Muscle layer of colon (tissue), 2 donors: ENCODE measurements around the gene TFIP11.
"Not testable (repeated sequence)": the region's sequence is repeated elsewhere in the genome, so short reads cannot be mapped to it uniquely, and the experiment has no call there.

Experiments used
- H3K27ac ChIP-seq: one replicate; pipeline ENCODE4 v1.7.0; 2013; ENCODE audit warnings: low read depth, mild to moderate bottlenecking, low read length, moderate library complexity
- H3K27me3 ChIP-seq, 2 donors: one replicate each; pipeline ENCODE4 v1.7.0; 2013; ENCODE audit warnings: low read length in 2 of 2, mild to moderate bottlenecking in 2 of 2; ENCODE audit not compliant: insufficient read depth in 2 of 2, control insufficient read depth in 1 of 2
- H3K36me3 ChIP-seq: one replicate; pipeline ENCODE4 v1.7.0; 2013; ENCODE audit warnings: mild to moderate bottlenecking, low read length; ENCODE audit not compliant: insufficient read depth
- H3K4me1 ChIP-seq: one replicate; pipeline ENCODE4 v1.7.0; 2013; ENCODE audit warnings: mild to moderate bottlenecking, low read length; ENCODE audit not compliant: insufficient read depth
- H3K4me3 ChIP-seq, 2 donors: one replicate each; pipeline ENCODE4 v1.7.0; 2013; ENCODE audit warnings: low read length in 2 of 2, low read depth in 1 of 2, mild to moderate bottlenecking in 1 of 2, moderate library complexity in 1 of 2
- H3K9ac ChIP-seq: one replicate; pipeline ENCODE4 v1.7.0; 2013; ENCODE audit warnings: low read length
- H3K9me3 ChIP-seq: one replicate; pipeline ENCODE4 v1.7.0; 2013; ENCODE audit warnings: mild to moderate bottlenecking, low read length
- donor health status: abdominal sarcoma.
- donor health status: Adenocarcinoma of cecum.

Gene TFIP11

DNA sequence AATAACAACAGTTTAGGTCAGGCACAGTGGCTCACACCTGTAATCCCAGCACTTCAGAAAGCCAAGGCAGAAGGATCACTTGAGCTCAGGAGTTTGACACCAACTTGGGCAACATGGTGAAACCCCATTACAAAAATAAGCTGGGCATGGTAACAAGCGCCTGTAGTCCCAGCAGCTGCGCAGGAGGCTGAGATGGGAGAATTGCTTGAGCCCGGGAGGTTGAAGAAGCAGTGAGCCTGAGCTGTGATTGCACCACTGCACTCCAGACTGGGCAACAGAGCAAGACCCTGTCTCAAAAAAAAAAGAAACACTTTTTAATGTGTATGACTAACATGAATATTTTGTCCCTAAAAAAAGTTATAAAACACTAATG is 24.5 kb upstream of the TFIP11 start:
- Histone ChIP-seq H3K27ac (no peak overlapping the region), H3K36me3 (peaks cover 4% of the 10 kb centered on the region), H3K4me1 (no peaks in the 10 kb centered on the region), H3K27me3 (no peaks in the 10 kb centered on the region), H3K9ac (no peak overlapping the region), H3K4me3 (no peak overlapping the region), H3K9me3 (no peaks in the 10 kb centered on the region)

DNA sequence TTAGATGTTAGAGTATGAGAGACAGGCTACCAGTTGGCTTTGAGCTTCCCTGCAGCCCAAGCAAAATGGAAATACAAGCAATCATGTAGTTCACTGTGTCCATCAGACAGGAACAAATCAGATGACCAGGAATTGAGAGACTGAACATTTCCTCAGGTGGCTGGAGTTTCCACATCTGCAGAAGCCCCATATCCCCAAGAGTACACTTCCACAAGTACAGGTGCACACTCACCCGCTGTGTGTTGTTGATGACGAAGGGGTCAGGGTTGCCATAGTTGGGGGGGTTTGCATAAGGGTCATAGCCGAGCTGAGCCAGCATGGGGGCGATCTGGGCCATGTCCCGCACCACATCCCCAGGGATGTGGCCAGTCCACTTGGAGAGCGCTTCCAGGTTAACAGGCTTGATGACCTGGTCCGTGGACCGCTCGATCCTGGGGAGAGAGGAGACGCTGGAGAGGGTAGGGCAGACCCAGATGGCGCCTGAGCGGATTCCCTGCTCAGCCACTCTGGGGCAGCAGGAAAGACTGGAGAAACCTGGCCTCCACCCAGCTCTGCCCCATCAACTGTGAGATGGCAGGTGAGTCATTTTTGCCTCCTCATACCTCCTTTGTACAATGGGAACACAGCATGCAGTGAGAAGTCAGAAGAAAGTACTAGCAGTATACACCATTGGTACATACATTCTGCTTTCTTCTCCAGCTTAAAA is 23.9 kb upstream of the TFIP11 start:
- H3K27me3 ChIP-seq = no peaks in the 10 kb centered on the region
- H3K4me3 ChIP-seq = no peak overlapping the region
- H3K4me1 ChIP-seq = no peaks in the 10 kb centered on the region
- H3K9me3 ChIP-seq = no peaks in the 10 kb centered on the region
- H3K27ac ChIP-seq = no peak overlapping the region
- peaks cover 4% of the 10 kb centered on the region for H3K36me3 ChIP-seq
- no peak overlapping the region for H3K9ac ChIP-seq

DNA sequence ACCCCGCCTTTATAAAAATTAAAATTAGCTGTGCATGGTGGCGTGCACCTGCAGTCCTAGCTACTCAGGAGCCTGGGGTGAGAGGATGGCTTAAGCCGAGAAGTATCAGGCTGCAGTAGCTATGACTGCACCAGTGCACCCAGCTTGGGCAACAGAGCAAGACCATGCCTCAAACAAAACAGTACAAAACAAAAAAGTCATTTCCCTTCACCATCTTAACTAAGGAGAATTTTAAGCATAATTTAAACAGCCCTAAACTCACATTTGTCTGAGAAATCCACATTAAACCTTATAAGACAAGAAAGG is 23.3 kb upstream of the TFIP11 start:
- H3K9me3 ChIP-seq = no peaks in the 10 kb centered on the region
- H3K36me3 ChIP-seq = peaks cover 4% of the 10 kb centered on the region
- H3K27ac ChIP-seq = no peak overlapping the region
- no peak overlapping the region for H3K9ac ChIP-seq
- H3K4me1 ChIP-seq = no peaks in the 10 kb centered on the region
- H3K27me3 ChIP-seq = no peaks in the 10 kb centered on the region
- H3K4me3 ChIP-seq = no peak overlapping the region

DNA sequence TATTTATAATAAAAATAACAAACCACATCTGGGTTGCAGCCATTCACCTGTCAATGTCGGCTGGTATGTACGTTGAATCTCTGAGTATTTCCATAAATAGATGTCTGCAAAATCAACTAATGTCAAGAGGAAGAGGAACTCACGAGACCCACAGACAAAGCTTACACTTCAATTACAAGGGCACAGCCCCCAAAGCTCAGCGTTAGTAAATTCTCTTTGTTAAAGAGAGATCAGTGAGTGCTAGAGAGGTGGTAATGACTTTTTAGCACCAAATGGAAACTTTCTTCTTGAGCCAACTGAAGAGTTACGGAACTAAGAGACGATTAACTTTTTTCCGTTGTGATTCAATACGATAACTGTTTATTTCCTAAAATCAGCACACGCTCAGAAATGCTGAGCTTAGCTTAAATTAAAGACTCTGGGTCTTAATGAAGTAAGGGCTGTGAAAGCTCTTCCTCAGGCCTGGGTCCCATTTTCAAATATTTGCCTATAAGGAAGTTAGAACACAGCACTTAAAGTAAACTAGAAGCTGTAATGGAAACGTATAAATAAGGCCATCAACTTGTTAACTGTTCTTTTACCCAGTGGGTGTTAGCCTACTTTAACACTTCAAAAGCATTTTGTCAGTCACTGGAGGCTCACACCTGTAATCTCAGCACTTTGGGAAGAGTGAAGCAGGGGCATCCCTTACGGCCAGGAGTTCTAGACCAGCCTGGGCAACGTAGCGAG is 22.8 kb upstream of the TFIP11 start:
- Histone ChIP-seq H3K9ac (no peak overlapping the region), H3K4me3 (no peak overlapping the region), H3K36me3 (peaks cover 4% of the 10 kb centered on the region), H3K27me3 (no peaks in the 10 kb centered on the region), H3K4me1 (no peaks in the 10 kb centered on the region), H3K27ac (no peak overlapping the region), H3K9me3 (no peaks in the 10 kb centered on the region)

DNA sequence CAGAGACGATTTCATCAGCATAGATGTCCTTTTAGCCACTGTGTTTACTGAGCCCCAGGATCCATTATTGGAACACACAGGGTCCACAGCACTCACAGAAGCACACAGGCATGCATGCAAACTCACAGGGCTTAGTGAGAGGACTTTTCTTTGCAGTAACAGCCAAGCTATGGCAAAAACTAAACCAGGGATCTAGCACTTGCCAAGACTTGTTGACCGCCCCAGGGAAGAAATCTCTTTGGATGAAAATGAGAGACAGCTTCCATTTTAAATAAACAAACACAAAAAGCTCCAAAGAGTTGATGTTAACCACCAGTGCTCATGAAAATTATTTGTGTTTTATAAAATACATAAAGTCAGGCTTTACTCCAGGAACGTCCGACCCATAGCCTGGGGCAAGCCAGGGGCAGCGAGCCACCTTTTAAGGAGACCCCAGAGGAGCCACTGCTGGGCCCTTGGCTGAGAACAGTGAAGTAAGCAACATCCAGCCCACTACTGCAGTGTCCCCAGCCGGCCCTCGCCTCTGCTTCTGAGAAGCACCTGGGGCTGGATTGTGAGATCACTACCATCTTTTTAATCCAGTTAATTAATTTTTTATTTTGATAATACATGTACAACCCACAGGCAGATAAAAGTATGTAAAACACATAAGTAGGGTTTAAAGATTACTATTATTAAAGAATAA is 22.0 kb upstream of the TFIP11 start:
- Histone ChIP-seq H3K4me1 (no peaks in the 10 kb centered on the region), H3K36me3 (peaks cover 4% of the 10 kb centered on the region), H3K9me3 (no peaks in the 10 kb centered on the region), H3K27me3 (no peaks in the 10 kb centered on the region), H3K4me3 (no peak overlapping the region), H3K27ac (no peak overlapping the region), H3K9ac (no peak overlapping the region)

DNA sequence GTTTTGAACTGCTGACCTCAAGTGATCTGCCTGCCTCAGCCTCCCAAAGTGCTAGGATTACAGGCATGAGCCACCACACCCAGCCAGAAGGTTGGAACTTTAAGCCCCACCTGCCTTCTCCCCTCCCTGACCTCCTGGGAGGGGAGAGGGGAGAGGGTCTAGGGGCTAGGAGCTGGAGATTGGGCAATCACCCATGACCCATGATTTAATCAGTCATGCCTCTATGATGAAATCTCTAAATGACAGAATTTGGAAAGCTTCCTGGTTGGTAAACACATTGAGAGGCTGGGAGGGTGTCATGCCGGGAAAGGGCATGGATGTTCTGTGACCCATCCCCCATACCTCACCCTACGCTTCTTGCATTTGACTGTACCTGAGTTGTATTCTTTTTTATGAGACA is 17.1 kb upstream of the TFIP11 start:
- H3K4me1 ChIP-seq = no peaks in the 10 kb centered on the region
- H3K9me3 ChIP-seq = no peaks in the 10 kb centered on the region
- H3K9ac ChIP-seq = no peak overlapping the region
- H3K27me3 ChIP-seq = no peaks in the 10 kb centered on the region
- H3K27ac ChIP-seq = no peak overlapping the region
- no peak overlapping the region for H3K4me3 ChIP-seq
- H3K36me3 ChIP-seq = peaks cover 4% of the 10 kb centered on the region

DNA sequence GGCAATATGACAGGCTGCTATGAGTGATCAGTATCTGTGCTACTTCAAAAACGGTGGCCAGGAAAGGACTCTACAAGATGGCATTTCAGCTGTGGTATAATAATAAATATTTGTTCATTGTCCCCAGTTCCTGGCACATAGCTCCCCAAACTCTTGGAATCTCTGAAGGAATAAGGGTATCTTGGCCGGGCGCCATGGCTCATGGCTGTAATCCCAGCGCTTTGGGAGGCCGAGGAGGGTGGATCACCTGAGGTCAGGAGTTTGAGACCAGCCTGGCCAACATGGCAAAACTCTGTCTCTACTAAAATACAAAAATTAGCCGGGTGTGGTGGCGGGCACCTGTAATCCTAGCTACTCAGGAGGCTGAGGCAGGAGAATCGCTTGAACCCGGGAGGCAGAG is 16.2 kb upstream of the TFIP11 start:
- not testable (repeated sequence) for H3K9me3 ChIP-seq, H3K4me3 ChIP-seq, H3K27me3 ChIP-seq, H3K36me3 ChIP-seq, H3K9ac ChIP-seq, H3K27ac ChIP-seq, H3K4me1 ChIP-seq

DNA sequence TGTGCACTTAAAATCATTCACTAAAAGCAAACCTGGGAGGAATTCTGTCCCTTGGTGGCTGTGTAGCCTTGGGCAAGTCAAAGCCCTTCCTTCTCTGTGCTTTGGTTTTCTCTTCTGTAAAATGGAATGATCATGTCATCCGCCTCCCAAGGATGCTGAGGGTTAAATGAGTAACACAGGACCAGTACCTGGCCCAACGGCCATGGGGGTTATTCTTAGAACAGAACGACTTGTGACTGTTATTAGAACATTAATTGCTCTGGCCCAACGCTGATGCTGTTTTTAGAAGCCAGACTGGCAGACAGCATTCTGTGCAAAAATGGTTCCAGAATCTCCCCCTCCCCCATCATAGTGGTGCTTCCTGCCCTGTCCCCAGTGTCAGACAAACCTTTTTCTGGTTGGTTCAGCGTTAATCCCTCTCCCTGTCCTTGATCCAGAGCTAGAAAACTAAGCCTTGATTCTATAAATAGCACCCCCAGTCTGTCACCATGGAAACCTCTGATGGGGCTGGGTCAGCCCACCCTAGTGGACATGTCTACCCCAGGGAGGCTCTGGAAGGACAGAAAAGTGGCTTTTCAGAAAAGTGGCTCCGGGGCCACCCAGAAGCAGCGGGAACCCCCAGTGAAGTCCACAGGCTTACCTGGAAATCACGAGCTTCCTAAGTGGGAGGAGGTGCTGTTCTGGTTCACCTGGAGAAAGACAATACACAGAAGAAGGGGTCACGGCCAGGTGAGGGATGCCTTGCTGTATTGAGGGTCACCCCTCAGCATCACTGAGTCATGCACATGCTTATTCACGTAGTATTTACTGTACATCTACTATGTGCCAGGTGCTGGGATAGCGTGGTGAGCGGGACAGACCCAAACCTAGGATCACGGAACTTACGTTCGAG is 15.5 kb upstream of the TFIP11 start:
- Histone ChIP-seq H3K9ac (no peak overlapping the region), H3K4me1 (no peaks in the 10 kb centered on the region), H3K36me3 (peaks cover 4% of the 10 kb centered on the region), H3K4me3 (no peak overlapping the region), H3K9me3 (no peaks in the 10 kb centered on the region), H3K27ac (no peak overlapping the region), H3K27me3 (no peaks in the 10 kb centered on the region)

DNA sequence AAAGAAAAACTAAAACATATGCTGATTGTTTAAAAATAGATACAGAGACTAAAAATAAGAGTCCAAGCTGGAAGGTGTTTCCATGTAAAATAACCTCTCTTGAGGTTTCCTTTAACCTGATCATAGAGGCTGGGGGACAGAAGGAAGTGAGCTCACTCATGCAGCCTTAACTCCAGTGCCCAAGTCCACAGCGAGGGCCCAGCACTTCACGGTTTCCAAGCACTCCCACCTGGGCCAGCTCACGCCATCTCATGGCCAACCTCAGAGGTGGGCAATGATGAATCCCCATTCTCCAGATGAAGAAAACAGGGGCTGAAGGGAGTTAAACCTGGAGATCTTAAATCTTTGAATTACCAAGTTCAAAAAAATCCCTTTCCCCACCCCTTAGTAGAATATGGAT is 14.9 kb upstream of the TFIP11 start:
- no peaks in the 10 kb centered on the region for H3K36me3 ChIP-seq
- H3K27ac ChIP-seq = no peak overlapping the region
- H3K4me3 ChIP-seq = no peak overlapping the region
- H3K9ac ChIP-seq = no peak overlapping the region
- no peaks in the 10 kb centered on the region for H3K4me1 ChIP-seq
- no peaks in the 10 kb centered on the region for H3K27me3 ChIP-seq
- no peaks in the 10 kb centered on the region for H3K9me3 ChIP-seq

DNA sequence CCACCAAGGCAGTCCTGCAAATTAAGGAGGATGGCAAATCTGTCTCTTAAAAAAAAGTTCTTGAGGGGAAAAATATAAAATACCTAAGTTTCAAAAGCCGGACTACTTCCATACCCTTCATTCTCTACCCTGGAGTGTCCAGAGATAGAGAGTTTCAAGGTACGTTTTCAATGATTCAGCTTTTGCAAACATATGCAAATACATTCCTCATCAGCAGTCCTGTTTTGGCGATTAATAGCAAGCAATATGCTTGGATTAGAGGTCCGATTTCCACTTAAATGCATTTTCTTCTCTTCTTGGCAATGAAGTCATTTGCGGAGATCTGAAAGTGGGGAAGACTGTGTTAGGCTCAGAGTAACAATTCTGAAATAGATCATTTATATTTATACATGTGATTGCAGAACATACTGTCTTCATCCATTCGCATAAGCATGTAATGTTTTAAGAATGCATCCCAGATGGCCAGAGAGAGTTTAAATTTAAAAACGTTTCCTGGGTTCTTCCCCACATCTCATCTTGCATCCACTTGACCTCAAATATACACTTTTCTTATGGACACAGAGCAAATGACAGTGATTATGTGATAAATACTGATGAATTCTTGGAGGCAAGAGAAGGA is 13.8 kb upstream of the TFIP11 start:
- H3K9ac ChIP-seq = no peak overlapping the region
- no peak overlapping the region for H3K27ac ChIP-seq
- H3K27me3 ChIP-seq = no peaks in the 10 kb centered on the region
- no peaks in the 10 kb centered on the region for H3K4me1 ChIP-seq
- no peak overlapping the region for H3K4me3 ChIP-seq
- no peaks in the 10 kb centered on the region for H3K36me3 ChIP-seq
- no peaks in the 10 kb centered on the region for H3K9me3 ChIP-seq

DNA sequence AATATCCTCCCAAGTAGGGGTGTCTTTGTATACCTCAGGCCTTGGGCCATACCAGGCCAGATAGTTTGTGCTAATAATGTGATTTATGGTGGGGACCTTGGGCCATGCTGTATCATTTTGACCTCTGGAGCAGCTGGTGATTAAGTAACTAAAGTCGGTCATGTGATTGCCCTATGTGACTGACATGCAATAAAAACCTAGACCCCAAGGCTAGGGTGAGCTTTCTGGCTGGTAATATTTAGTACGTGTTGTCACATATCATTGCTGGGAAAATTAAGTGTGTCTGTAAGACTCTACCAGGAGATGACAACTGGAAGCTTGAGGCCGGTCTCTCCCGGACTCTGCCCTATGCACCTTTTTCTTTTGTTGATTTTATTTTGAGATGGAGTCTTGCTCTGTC is 12.6 kb upstream of the TFIP11 start:
- Histone ChIP-seq H3K9me3 (no peaks in the 10 kb centered on the region), H3K36me3 (no peaks in the 10 kb centered on the region), H3K9ac (no peak overlapping the region), H3K27me3 (no peaks in the 10 kb centered on the region), H3K4me1 (no peaks in the 10 kb centered on the region), H3K4me3 (no peak overlapping the region), H3K27ac (no peak overlapping the region)
